ENCODE measurements around the gene ATP2B2. TPM values are rescaled to one million over a fixed set of nuclear protein-coding genes. Genes with fewer than 3 reads are reported as not detected.

ATP2B2 gene
- total and polyA plus RNA-seq, 2 donors from 2014 or later = 0.19 to 0.22 TPM

DNA sequence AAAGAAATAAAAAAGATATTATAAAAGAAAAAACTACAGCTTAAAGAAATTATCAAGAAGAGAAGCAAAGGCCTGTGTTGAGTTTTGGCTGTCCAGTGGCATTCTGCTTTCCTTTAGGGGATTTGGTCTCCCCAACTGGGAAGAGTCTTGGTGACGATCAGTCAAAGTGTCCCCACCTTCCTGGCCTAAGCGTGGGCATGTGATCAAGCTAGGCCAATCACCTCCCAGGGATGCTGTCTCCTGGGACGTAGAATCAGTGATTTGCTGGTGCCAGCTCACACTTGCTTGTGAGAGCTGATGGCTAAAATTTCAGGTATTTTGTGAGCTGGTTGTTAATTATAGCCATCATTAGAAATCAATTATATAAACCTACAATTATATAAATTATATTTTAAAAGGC, 69.5 kb downstream of the ATP2B2 start:
- no peaks in the 10 kb centered on the region for H3K36me3 ChIP-seq (ENCODE audit: control insufficient read depth in 2 of 3, insufficient read depth in 3 of 3, low read length in 3 of 3)
- DNase-seq (no peak), FAIRE-seq (no peak)
- no peak overlapping the region for H3K4me3 ChIP-seq (ENCODE audit: low read length in 3 of 3)
- H3K9me3 ChIP-seq (ENCODE audit: control insufficient read depth in 2 of 3, insufficient read depth in 1 of 3, low read length in 3 of 3) = no peaks in the 10 kb centered on the region
- H3K27ac ChIP-seq (ENCODE audit: low read depth in 2 of 2, low read length in 2 of 2) = no peak overlapping the region
- H3K27me3 ChIP-seq (ENCODE audit: control insufficient read depth, insufficient read depth, low read length) = no peaks in the 10 kb centered on the region
- H3K9ac ChIP-seq (ENCODE audit: low read length in 3 of 3) = no peak overlapping the region
- H3K4me1 ChIP-seq (ENCODE audit: control insufficient read depth in 2 of 3, insufficient read depth in 2 of 3, low read depth in 1 of 3, low read length in 3 of 3) = no peaks in the 10 kb centered on the region
- TF ChIP-seq, protein P1, sequence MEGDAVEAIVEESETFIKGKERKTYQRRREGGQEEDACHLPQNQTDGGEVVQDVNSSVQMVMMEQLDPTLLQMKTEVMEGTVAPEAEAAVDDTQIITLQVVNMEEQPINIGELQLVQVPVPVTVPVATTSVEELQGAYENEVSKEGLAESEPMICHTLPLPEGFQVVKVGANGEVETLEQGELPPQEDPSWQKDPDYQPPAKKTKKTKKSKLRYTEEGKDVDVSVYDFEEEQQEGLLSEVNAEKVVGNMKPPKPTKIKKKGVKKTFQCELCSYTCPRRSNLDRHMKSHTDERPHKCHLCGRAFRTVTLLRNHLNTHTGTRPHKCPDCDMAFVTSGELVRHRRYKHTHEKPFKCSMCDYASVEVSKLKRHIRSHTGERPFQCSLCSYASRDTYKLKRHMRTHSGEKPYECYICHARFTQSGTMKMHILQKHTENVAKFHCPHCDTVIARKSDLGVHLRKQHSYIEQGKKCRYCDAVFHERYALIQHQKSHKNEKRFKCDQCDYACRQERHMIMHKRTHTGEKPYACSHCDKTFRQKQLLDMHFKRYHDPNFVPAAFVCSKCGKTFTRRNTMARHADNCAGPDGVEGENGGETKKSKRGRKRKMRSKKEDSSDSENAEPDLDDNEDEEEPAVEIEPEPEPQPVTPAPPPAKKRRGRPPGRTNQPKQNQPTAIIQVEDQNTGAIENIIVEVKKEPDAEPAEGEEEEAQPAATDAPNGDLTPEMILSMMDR (IDR thresholded peaks at IDR 0.05; ENCODE audit: borderline replicate concordance, extremely low read depth, insufficient read depth) = no peak
- intact Hi-C loops (cut with DNase I) = no loop called here

DNA sequence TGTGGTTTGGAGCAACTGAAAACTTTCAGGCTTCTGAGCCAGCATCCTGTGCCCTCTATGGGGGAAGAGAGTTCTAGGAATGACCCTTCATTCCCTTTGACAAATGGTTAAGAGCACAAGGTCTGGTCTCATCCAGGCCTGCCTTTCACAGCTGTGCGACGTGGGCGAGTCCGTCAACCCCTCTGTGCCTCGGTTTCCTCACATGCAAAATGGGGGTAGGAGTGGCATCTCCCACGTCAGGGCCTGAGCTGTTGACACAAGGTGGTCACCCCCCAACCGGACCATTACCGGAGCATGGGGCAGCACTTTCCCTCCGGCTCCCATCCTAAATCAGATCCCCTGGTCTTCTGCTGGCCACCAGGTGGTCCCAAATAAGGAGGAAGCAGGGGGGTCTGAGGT, 70.4 kb downstream of the ATP2B2 start:
- peak in 1 of 5 donors; percentile 20 for DNase-seq
- TF ChIP-seq, protein P1 (IDR thresholded peaks at IDR 0.05; ENCODE audit: borderline replicate concordance, extremely low read depth, insufficient read depth) = no peak
- Histone ChIP-seq H3K27ac (ENCODE audit: low read depth in 2 of 2, low read length in 2 of 2) (no peak overlapping the region), H3K36me3 (ENCODE audit: control insufficient read depth in 2 of 3, insufficient read depth in 3 of 3, low read length in 3 of 3) (no peaks in the 10 kb centered on the region), H3K4me1 (ENCODE audit: control insufficient read depth in 2 of 3, insufficient read depth in 2 of 3, low read depth in 1 of 3, low read length in 3 of 3) (no peaks in the 10 kb centered on the region), H3K9me3 (ENCODE audit: control insufficient read depth in 2 of 3, insufficient read depth in 1 of 3, low read length in 3 of 3) (no peaks in the 10 kb centered on the region), H3K9ac (ENCODE audit: low read length in 3 of 3) (no peak overlapping the region), H3K4me3 (ENCODE audit: low read length in 3 of 3) (no peak overlapping the region), H3K27me3 (ENCODE audit: control insufficient read depth, insufficient read depth, low read length) (no peaks in the 10 kb centered on the region)
- FAIRE-seq = no peak
- intact Hi-C loops (cut with DNase I) = no loop called here

DNA sequence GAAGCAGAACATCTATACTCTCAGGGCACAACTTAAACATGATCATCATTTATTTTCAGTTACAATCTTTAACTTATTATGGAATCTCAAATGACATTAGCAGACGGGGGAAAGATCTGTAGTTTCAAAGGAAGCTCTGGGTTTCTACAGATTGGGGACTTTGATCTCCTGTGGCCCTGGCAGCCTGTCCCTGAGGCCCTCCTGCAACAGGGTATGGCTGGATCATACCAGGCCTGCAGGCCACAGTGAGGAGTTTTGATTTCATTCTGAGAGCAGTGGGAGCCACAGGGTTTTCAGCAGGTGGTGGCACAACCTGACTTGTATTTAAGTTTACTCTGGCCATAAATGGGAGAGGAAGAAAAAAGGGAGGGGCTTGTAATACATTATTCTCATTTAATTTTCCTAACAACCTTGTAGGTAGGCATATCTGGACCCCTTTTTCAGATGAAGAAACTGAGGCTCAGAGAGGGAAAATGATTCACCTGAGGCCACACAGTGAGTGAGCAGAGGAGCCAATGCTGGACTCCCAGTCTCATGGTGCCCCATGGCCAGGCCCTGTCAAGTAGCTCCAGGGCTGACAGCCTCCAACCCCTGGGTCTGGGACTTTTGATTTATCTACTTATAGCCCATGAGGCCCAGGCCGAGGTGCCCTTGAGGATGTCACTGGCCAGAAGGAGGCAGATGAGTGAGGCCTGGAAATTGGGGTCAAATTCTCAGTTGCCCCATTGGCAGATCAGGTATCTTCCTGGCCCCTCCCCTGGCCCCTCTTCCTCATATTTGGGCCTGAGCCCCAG, 71.0 kb downstream of the ATP2B2 start:
- no peaks in the 10 kb centered on the region for H3K4me1 ChIP-seq (ENCODE audit: control insufficient read depth in 2 of 3, insufficient read depth in 2 of 3, low read depth in 1 of 3, low read length in 3 of 3)
- no peak overlapping the region for H3K4me3 ChIP-seq (ENCODE audit: low read length in 3 of 3)
- no peaks in the 10 kb centered on the region for H3K36me3 ChIP-seq (ENCODE audit: control insufficient read depth in 2 of 3, insufficient read depth in 3 of 3, low read length in 3 of 3)
- no peak overlapping the region for H3K9ac ChIP-seq (ENCODE audit: low read length in 3 of 3)
- FAIRE-seq (no peak), DNase-seq (peak in 1 of 5 donors; percentile 26)
- H3K9me3 ChIP-seq (ENCODE audit: control insufficient read depth in 2 of 3, insufficient read depth in 1 of 3, low read length in 3 of 3) = no peaks in the 10 kb centered on the region
- intact Hi-C loops (cut with DNase I) = no loop called here
- TF ChIP-seq, protein P1 (IDR thresholded peaks at IDR 0.05; ENCODE audit: borderline replicate concordance, extremely low read depth, insufficient read depth) = no peak
- H3K27me3 ChIP-seq (ENCODE audit: control insufficient read depth, insufficient read depth, low read length) = no peaks in the 10 kb centered on the region
- H3K27ac ChIP-seq (ENCODE audit: low read depth in 2 of 2, low read length in 2 of 2) = no peak overlapping the region

Data from kidney (tissue), 14 donors.